ENCODE data around the gene UNC50.
A peak's percentile ranks its signal among the peaks of the same experiment; 100 is the strongest.

Gene UNC50

GRCh38 chr2:98647636-98648035, 39.2 kb downstream of the UNC50 start:
- no peak overlapping the region for H3K27ac ChIP-seq
- H3K4me2 ChIP-seq: no peak overlapping the region
- H3K36me3 ChIP-seq (ENCODE audit: insufficient read depth): no peaks in the 10 kb centered on the region
- TF ChIP-seq CTCF (conservative IDR thresholded peaks at IDR 0.05; ENCODE audit: low read depth, low read length): no peak
- H3K27me3 ChIP-seq (ENCODE audit: insufficient read depth, low read depth): no peaks in the 10 kb centered on the region
- H4K20me1 ChIP-seq (ENCODE audit: insufficient read depth): no peaks in the 10 kb centered on the region
- H3K9ac ChIP-seq: no peak overlapping the region
- H2AFZ ChIP-seq (ENCODE audit: low read depth): no peak overlapping the region
- peaks cover 3% of the 10 kb centered on the region for H3K4me1 ChIP-seq (ENCODE audit: low read depth, poor library complexity, severe bottlenecking)
- H3K4me3 ChIP-seq (IDR thresholded peaks at IDR 0.05; ENCODE audit: insufficient read depth, low read depth, low read length): no peak overlapping the region
- H3K79me2 ChIP-seq (ENCODE audit: insufficient read depth, low read depth): no peaks in the 10 kb centered on the region

- no peaks in the 10 kb centered on the region for H3K79me2 ChIP-seq (ENCODE audit: insufficient read depth, low read depth)
- H2AFZ ChIP-seq (ENCODE audit: low read depth): no peak overlapping the region
- H3K36me3 ChIP-seq (ENCODE audit: insufficient read depth): no peaks in the 10 kb centered on the region
- H4K20me1 ChIP-seq (ENCODE audit: insufficient read depth): no peaks in the 10 kb centered on the region
- no peak for TF ChIP-seq CTCF (conservative IDR thresholded peaks at IDR 0.05; ENCODE audit: low read depth, low read length)
- no peak overlapping the region for H3K4me2 ChIP-seq
- no peak overlapping the region for H3K27ac ChIP-seq
- peaks cover 3% of the 10 kb centered on the region for H3K4me1 ChIP-seq (ENCODE audit: low read depth, poor library complexity, severe bottlenecking)
- no peaks in the 10 kb centered on the region for H3K27me3 ChIP-seq (ENCODE audit: insufficient read depth, low read depth)
- no peak overlapping the region for H3K9ac ChIP-seq
- H3K4me3 ChIP-seq (IDR thresholded peaks at IDR 0.05; ENCODE audit: insufficient read depth, low read depth, low read length): no peak overlapping the region
Observed at GRCh38 chr2:98648451-98648850, 40.1 kb downstream of the UNC50 start.

GRCh38 chr2:98649135-98649991, 41.0 kb downstream of the UNC50 start:
- H3K4me3 ChIP-seq (IDR thresholded peaks at IDR 0.05; ENCODE audit: insufficient read depth, low read depth, low read length): no peak overlapping the region
- no peak overlapping the region for H2AFZ ChIP-seq (ENCODE audit: low read depth)
- H3K36me3 ChIP-seq (ENCODE audit: insufficient read depth): no peaks in the 10 kb centered on the region
- no peaks in the 10 kb centered on the region for H4K20me1 ChIP-seq (ENCODE audit: insufficient read depth)
- H3K79me2 ChIP-seq (ENCODE audit: insufficient read depth, low read depth): no peaks in the 10 kb centered on the region
- no peak overlapping the region for H3K4me2 ChIP-seq
- no peak overlapping the region for H3K27ac ChIP-seq
- no peak overlapping the region for H3K9ac ChIP-seq
- no peaks in the 10 kb centered on the region for H3K27me3 ChIP-seq (ENCODE audit: insufficient read depth, low read depth)
- H3K4me1 ChIP-seq (ENCODE audit: low read depth, poor library complexity, severe bottlenecking): peaks cover 3% of the 10 kb centered on the region
- TF ChIP-seq CTCF (conservative IDR thresholded peaks at IDR 0.05; ENCODE audit: low read depth, low read length): peak; percentile 96

GRCh38 chr2:98649992-98650375, 41.6 kb downstream of the UNC50 start:
- H3K4me1 ChIP-seq (ENCODE audit: low read depth, poor library complexity, severe bottlenecking): peaks cover 3% of the 10 kb centered on the region
- no peak overlapping the region for H2AFZ ChIP-seq (ENCODE audit: low read depth)
- no peak for TF ChIP-seq CTCF (conservative IDR thresholded peaks at IDR 0.05; ENCODE audit: low read depth, low read length)
- H3K9ac ChIP-seq: no peak overlapping the region
- H3K4me2 ChIP-seq: no peak overlapping the region
- no peak overlapping the region for H3K27ac ChIP-seq
- H3K27me3 ChIP-seq (ENCODE audit: insufficient read depth, low read depth): no peaks in the 10 kb centered on the region
- H4K20me1 ChIP-seq (ENCODE audit: insufficient read depth): no peaks in the 10 kb centered on the region
- no peaks in the 10 kb centered on the region for H3K36me3 ChIP-seq (ENCODE audit: insufficient read depth)
- H3K4me3 ChIP-seq (IDR thresholded peaks at IDR 0.05; ENCODE audit: insufficient read depth, low read depth, low read length): no peak overlapping the region
- H3K79me2 ChIP-seq (ENCODE audit: insufficient read depth, low read depth): no peaks in the 10 kb centered on the region

All from KMS-11 (cell line).